ENCODE results near the gene SNRNP27.

DNA sequence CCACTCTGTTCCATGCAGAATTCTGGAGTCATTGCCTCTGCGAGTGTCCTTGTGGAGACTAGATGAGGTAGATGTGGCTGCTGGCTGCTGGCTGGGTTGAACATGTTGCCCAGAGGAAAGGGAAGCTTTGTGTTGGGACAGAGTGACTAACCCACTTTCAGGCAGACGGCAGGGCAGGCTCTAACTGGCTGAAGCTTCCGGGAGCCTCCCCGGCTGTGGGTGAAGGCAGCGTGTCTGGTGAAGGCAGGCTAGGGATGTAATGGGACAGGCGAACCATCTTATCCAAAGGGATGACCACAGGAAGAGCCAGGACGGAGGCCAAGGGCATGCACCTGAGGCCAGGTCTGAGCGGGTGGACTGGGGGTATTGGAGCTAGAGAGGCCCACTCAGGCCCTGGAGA, 51.7 kb downstream of the SNRNP27 start:
- TF ChIP-seq, protein P1, sequence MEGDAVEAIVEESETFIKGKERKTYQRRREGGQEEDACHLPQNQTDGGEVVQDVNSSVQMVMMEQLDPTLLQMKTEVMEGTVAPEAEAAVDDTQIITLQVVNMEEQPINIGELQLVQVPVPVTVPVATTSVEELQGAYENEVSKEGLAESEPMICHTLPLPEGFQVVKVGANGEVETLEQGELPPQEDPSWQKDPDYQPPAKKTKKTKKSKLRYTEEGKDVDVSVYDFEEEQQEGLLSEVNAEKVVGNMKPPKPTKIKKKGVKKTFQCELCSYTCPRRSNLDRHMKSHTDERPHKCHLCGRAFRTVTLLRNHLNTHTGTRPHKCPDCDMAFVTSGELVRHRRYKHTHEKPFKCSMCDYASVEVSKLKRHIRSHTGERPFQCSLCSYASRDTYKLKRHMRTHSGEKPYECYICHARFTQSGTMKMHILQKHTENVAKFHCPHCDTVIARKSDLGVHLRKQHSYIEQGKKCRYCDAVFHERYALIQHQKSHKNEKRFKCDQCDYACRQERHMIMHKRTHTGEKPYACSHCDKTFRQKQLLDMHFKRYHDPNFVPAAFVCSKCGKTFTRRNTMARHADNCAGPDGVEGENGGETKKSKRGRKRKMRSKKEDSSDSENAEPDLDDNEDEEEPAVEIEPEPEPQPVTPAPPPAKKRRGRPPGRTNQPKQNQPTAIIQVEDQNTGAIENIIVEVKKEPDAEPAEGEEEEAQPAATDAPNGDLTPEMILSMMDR (IDR thresholded peaks at IDR 0.05; ENCODE audit: low read depth, low read length): no peak
- no peak for TF ChIP-seq POLR2A (IDR thresholded peaks at IDR 0.05; ENCODE audit: extremely low read depth, insufficient read length)
- TF ChIP-seq, protein P2, sequence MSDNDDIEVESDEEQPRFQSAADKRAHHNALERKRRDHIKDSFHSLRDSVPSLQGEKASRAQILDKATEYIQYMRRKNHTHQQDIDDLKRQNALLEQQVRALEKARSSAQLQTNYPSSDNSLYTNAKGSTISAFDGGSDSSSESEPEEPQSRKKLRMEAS (IDR thresholded peaks at IDR 0.05; ENCODE audit: low read depth, low read length): no peak
- no peak for TF ChIP-seq MYC (IDR thresholded peaks at IDR 0.05; ENCODE audit: low read depth, low read length)

Data from NB4 (cell line).